HG02970 (cell line): ENCODE data around the gene LYPLA2.
"Not testable (repeated sequence)": the region's sequence is repeated elsewhere in the genome, so short reads cannot be mapped to it uniquely, and the experiment has no call there.

ENCODE experiments used
- ATAC-seq: cut with Tn5 transposase; IDR thresholded peaks from one replicate; pipeline ENCODE4 v1.9.1; 2021; ENCODE audit warnings: mild to moderate bottlenecking, moderate library complexity, moderate number of reproducible peaks; ENCODE audit not compliant: unreplicated experiment, low FRiP score

LYPLA2 gene

DNA sequence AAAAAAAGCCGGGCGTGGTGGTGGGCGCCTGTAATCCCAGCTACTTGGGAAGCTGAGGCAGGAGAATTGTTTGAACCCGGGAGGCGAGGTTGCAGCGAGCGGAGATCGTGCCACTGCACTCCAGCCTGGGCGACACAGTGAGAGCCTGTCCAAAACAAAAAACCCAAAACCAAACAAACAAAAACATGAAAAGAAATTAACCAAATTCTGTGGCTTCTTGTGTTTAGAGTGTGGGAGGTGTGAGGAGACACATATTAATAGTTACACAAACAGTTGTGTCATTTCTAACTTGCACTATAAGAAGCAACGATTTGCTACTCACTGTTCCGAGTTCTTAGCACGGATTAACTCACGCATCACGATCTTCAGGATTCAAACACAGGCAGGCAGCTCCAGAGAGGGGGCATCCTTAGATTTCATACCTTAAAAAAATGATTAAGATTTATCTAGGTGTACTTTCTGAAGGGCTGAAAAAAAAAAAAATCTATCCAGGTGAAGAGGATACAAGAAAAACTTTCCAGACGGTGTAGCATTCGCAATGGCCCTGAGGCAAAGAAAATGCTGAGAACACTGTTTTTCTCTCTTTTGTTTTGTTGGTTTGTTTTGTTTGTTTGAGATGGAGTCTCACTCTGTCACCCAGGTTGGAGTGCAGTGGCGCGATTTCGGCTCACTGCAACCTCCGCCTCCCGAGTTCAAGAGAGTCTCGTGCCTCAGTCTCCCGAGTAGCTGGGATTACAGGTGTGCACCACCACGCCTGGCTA, 35.0 kb downstream of the LYPLA2 start:
- no peak for ATAC-seq

DNA sequence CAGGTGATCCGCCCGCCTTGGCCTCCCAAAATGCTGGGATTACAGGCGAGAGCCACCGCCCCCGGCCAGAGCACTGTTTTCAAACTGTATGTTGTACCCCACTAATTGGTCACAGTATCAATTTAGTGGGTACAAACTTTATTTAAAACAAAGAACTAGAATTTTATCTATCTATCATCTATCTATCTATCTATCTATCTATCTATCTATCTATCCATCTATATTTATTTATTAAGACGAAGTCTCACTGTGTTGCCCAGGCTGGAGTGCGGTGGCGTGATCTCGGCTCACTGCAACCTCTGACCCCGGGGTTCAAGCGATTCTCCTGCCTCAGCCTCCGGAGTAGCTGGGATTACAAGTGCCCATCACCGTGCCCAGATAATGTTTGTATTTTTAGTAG, 35.6 kb downstream of the LYPLA2 start:
- ATAC-seq: not testable (repeated sequence)

DNA sequence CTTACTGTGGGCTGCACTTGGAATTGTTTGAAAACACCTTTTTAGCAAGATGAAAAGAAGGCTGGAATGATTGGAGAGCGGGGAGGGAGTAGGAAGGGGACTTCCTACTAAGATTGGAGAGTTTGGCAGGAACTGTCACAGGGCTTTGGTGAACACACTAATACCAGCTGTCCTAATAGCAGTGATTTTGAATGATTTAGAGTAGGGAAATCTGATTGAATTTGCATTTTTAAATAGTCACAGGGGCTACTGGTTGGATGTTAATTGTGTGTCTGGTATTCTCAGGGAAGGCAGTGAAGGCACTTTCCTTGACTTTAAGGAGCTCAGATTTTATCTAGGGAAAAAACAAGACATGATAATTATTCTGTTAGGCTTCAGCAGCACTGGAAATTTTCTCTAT, 36.8 kb downstream of the LYPLA2 start:
- no peak for ATAC-seq

DNA sequence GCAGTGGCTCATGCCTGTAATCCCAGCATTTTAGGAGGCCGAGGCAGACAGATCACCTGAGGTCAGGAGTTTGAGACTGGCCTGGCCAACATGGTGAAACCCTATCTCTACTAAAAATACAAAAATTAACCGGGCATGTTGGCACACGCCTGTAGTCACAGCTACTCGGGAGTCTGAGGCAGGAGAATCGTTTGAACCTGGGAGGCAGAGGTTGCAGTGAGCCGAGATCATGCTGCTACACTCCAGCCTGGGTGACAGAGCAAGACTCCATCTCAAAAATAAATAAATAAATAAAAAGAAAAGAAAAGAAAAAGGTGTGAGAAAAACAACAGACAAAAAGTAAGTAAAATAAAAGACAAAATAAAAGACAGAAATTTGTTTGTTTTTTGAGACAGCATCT, 43.2 kb downstream of the LYPLA2 start:
- not testable (repeated sequence) for ATAC-seq

DNA sequence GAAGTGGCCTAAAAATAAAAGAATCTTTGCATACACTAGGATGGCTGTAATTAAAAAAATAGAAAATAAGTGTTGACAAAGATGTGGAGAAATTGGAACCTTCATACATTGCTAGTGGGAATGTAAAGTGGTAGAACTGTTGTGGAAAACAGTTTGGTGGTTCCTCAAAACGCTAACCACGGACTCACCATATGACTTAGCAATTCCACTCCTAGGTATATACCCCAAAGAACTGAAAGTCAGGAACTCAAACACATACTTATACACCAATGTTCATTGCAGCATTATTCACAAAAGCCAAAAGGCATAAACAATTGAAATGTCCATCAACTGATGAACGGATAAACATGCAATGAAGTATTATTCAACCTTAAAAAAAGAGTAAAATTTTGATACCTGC, 45.1 kb downstream of the LYPLA2 start:
- no peak for ATAC-seq

DNA sequence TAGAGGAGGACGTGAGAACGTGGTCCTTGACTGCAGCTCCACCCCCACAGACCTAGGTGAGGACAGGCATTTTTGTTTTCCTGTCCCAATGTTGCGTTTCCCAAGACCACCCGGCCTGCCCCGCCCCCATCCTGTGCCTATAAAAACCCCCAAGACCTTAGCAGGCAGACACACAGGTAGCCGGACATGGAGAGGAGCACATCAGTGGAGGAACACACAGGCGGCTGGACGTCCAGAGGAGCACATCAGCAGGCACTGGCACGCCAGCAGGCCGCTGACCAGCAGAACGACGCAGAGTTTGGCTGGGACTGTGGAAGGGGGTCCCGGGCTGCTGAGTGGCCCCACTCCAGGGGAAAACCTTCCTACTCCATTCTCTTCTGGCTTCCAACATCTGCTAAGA, 47.0 kb downstream of the LYPLA2 start:
- no peak for ATAC-seq

DNA sequence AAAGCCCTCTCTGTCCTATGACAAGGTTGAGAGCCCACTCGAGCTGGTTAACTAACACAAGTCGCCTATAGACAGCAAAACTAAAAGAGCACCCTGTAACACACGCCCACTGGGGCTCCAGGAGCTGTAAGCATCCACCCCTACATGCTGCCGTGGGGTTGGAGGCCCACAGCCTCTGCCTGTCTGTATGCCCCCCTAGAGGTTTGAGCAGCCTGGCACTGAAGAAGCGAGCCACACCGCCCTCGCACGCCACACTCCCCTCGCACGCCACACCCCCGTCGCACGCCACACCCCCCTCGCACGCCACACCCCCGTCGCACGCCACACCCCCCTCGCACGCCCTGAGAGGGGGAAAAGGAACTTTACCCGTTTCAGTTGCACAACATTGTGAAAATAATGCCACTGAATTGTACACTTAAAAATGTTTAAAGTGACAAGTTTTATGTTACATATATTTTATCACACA, 47.5 kb downstream of the LYPLA2 start:
- ATAC-seq: no peak

DNA sequence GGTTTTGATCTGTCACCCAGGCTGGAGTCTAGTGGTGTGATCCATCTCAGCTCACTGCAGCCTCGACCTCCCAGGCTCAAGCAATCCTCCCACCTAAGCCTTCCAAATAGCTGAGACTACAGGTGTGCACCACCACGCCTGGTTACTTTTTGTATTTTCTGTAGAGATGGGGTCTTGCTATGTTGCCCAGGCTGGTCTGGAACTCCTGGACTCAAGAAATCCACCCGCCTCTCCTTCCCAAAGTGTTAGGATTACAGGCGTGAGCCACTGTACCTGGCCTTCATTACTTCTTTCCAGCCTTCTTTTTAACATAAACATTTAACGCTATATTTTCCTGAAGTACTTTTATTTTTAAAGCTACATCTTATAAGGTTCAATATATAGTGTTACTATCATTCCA, 52.7 kb downstream of the LYPLA2 start:
- ATAC-seq: no peak
